Fibroblast of lung (primary cell): ENCODE results near the gene KRTAP5-1. TPM values are rescaled to one million over a fixed set of nuclear protein-coding genes. Genes with fewer than 3 reads are reported as not detected.
"Not testable (repeated sequence)": the region's sequence is repeated elsewhere in the genome, so short reads cannot be mapped to it uniquely, and the experiment has no call there.

Experiments used
- DNase-seq, 2 donors: peaks; one replicate each; pipeline versions ENCODE4 v3.0.0 to v3.0.0-alpha.2; 2010; ENCODE audit warnings: low read depth in 2 of 2
- H2AFZ ChIP-seq: 2 replicates; pipeline ENCODE4 v1.5.1; 2012; ENCODE audit warnings: low read length, control low read depth, inconsistent platforms
- H3K27ac ChIP-seq: 2 replicates; pipeline ENCODE4 v1.5.1; 2011; ENCODE audit warnings: low read length, control low read depth; ENCODE audit not compliant: insufficient read depth
- H3K27me3 ChIP-seq: 2 replicates; pipeline ENCODE4 v1.5.1; 2011; ENCODE audit warnings: mild to moderate bottlenecking, low read length; ENCODE audit not compliant: control insufficient read depth, insufficient read depth
- H3K36me3 ChIP-seq: 2 replicates; pipeline ENCODE4 v1.5.1; 2011; ENCODE audit warnings: low read length; ENCODE audit not compliant: control insufficient read depth, insufficient read depth
- H3K4me1 ChIP-seq: 2 replicates; pipeline ENCODE4 v1.5.1; 2011; ENCODE audit warnings: low read length; ENCODE audit not compliant: control insufficient read depth, insufficient read depth; ENCODE audit errors: extremely low read depth
- H3K4me2 ChIP-seq: 2 replicates; pipeline ENCODE4 v1.5.1; 2011; ENCODE audit warnings: low read length, control low read depth; ENCODE audit not compliant: insufficient read depth; ENCODE audit errors: extremely low read depth
- H3K4me3 ChIP-seq, 4 experiments: fragments of 200-600 bp in 1 of 4; sonication (generic) in 1 of 4; replicated peaks in 1 of 4; 2 replicates each; pipeline ENCODE4 v1.5.1; 2011 to 2016; ENCODE audit warnings: low read length in 4 of 4, low read depth in 3 of 4, mild to moderate bottlenecking in 3 of 4, control low read depth in 2 of 4, inconsistent platforms in 1 of 4, mixed read lengths in 1 of 4; ENCODE audit not compliant: insufficient read depth in 1 of 4; ENCODE audit errors: control extremely low read depth in 1 of 4
- H3K79me2 ChIP-seq: 2 replicates; pipeline ENCODE4 v1.5.1; 2012; ENCODE audit warnings: mild to moderate bottlenecking, low read length, inconsistent platforms; ENCODE audit not compliant: control insufficient read depth, insufficient read depth
- H3K9ac ChIP-seq: 2 replicates; pipeline ENCODE4 v1.5.1; 2011; ENCODE audit warnings: mild to moderate bottlenecking, low read length, control low read depth; ENCODE audit not compliant: insufficient read depth
- H3K9me3 ChIP-seq: 2 replicates; pipeline ENCODE4 v1.5.1; 2012; ENCODE audit warnings: low read depth, low read length; ENCODE audit not compliant: control insufficient read depth, insufficient read depth
- H4K20me1 ChIP-seq: 2 replicates; pipeline ENCODE4 v1.5.1; 2011; ENCODE audit warnings: low read length; ENCODE audit not compliant: control insufficient read depth, insufficient read depth; ENCODE audit errors: extremely low read depth
- EZH2 ChIP-seq: IDR thresholded peaks from 2 replicates; pipeline ENCODE4 v1.5.1; 2012; ENCODE audit warnings: low read length, control low read depth, mild to moderate bottlenecking; ENCODE audit errors: missing control alignments
- polyA plus RNA-seq, 2 donors: library from polyadenylated mRNA; depleted of rRNA in 1 of 2; stranded (reverse) in 1 of 2; unstranded in 1 of 2; fragments of >200 nt; gene quantifications; 2 replicates each; pipeline ENCODE4 v1.2.1, GENCODE V29; 2011 to 2012; ENCODE audit warnings: missing spikeins in 1 of 2
- total RNA-seq: library from RNA; depleted of rRNA; stranded (reverse); fragments of >200 nt; gene quantifications from 2 replicates; pipeline ENCODE4 v1.2.1, GENCODE V29; 2014
- TF ChIP-seq, protein P1 (sequence below), 2 donors: IDR thresholded peaks in 1 of 2; conservative IDR thresholded peaks in 1 of 2; 1 replicate in 1 of 2; 2 replicates in 1 of 2; pipeline ENCODE4 v1.5.1; 2011 to 2012; ENCODE audit warnings: low read length in 2 of 2, control low read depth in 1 of 2, inconsistent platforms in 1 of 2, low read depth in 1 of 2, mild to moderate bottlenecking in 1 of 2

The KRTAP5-1 gene
- total and polyA plus RNA-seq, 2 donors (not counting 1 experiment from before 2014, with no cell fraction given) = not detected

DNA sequence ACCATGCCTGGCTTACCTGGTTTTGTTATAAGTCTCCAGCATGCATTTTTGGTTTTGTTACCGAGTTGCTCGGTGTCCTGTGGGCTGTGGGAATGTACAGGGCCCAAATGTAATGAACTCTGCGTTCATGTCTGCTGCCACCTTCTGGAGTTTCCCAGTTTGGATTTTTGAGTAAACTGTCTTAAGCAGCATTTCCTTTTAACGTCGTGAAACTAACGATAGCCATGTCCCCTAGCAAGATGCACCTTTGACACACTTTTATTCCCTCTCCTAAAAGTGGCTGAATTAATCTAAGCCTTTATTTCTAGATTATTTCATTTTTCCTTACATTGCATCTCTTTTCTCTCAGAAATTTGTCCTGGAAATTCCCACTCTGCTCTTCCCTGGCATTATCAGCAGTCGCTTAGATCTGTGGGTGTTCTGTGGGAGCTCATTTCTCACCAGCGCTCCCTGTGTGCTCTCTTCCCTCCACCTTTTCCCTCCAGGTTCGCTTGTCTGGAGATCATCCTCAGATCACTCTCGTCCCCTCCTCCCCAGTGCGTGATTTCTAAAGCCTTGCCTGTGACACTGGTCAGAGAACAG, 11.0 kb upstream of the KRTAP5-1 start:
- not testable (repeated sequence) for H3K4me3 ChIP-seq, DNase-seq, H3K4me1 ChIP-seq, H3K4me2 ChIP-seq, H3K27ac ChIP-seq, H3K27me3 ChIP-seq, H2AFZ ChIP-seq, H3K9ac ChIP-seq, H4K20me1 ChIP-seq, H3K36me3 ChIP-seq, H3K9me3 ChIP-seq, H3K79me2 ChIP-seq
- TF ChIP-seq, protein P1, sequence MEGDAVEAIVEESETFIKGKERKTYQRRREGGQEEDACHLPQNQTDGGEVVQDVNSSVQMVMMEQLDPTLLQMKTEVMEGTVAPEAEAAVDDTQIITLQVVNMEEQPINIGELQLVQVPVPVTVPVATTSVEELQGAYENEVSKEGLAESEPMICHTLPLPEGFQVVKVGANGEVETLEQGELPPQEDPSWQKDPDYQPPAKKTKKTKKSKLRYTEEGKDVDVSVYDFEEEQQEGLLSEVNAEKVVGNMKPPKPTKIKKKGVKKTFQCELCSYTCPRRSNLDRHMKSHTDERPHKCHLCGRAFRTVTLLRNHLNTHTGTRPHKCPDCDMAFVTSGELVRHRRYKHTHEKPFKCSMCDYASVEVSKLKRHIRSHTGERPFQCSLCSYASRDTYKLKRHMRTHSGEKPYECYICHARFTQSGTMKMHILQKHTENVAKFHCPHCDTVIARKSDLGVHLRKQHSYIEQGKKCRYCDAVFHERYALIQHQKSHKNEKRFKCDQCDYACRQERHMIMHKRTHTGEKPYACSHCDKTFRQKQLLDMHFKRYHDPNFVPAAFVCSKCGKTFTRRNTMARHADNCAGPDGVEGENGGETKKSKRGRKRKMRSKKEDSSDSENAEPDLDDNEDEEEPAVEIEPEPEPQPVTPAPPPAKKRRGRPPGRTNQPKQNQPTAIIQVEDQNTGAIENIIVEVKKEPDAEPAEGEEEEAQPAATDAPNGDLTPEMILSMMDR (conservative IDR thresholded peaks at IDR 0.05 in 1 of 2, IDR thresholded peaks at IDR 0.05 in 1 of 2; ENCODE audit: low read depth in 1 of 2, low read length in 2 of 2) = peak in 1 of 2 donors; percentile 18

DNA sequence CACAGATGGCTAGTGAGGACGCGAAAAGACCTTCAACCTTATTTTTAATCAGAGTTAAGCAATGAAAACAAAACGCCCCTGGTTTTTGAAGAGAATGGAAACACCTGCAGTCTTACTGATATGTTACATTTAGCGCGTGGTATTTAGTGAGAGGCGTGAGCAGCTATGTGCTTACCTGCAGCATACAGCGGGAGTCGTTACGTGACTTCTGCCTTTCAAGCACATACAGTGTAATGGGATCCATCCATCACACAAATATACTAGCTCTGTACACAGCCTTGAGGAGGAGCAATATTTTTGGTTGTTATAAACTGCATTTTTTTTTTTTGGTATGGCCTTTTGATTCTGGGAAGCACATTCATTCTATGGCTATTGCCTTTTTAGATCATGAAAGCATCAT, 7.5 kb upstream of the KRTAP5-1 start:
- H3K36me3 ChIP-seq = no peaks in the 10 kb centered on the region

DNA sequence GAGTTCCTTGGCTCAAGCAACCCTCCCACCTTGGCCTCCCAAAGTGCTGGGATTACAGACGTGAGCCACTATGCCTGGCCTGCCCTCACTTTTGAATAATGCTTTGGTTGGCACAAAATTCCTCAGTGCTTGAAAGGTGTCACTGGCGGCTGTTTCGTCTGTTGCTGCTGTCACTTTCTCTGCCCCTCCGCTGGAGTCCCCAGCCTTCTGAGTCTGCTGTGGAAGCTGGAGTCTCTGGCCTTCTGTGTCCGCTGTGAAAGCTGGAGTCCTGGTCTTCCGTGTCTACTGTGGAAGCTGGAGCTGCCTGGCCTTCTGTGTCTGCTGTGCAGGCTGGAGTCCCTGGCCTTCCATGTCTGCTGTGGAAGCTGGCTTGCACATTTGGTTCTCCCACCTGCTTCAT, 4.9 kb upstream of the KRTAP5-1 start:
- H3K4me3 ChIP-seq = no peak overlapping the region

More for the DNA sequence above, 7.5 kb upstream of the KRTAP5-1 start:
- Histone ChIP-seq H3K9ac (no peak overlapping the region), H3K4me3 (no peak overlapping the region), H3K9me3 (no peaks in the 10 kb centered on the region), H3K27ac (no peak overlapping the region), H3K4me1 (no peaks in the 10 kb centered on the region), H2AFZ (no peak overlapping the region), H3K79me2 (no peaks in the 10 kb centered on the region), H4K20me1 (no peaks in the 10 kb centered on the region), H3K27me3 (peaks cover 9% of the 10 kb centered on the region), H3K4me2 (no peak overlapping the region)
- DNase-seq = no peak
- TF ChIP-seq, protein P1 (conservative IDR thresholded peaks at IDR 0.05 in 1 of 2, IDR thresholded peaks at IDR 0.05 in 1 of 2; ENCODE audit: low read depth in 1 of 2, low read length in 2 of 2) = no peak
- TF ChIP-seq EZH2 = no peak

DNA sequence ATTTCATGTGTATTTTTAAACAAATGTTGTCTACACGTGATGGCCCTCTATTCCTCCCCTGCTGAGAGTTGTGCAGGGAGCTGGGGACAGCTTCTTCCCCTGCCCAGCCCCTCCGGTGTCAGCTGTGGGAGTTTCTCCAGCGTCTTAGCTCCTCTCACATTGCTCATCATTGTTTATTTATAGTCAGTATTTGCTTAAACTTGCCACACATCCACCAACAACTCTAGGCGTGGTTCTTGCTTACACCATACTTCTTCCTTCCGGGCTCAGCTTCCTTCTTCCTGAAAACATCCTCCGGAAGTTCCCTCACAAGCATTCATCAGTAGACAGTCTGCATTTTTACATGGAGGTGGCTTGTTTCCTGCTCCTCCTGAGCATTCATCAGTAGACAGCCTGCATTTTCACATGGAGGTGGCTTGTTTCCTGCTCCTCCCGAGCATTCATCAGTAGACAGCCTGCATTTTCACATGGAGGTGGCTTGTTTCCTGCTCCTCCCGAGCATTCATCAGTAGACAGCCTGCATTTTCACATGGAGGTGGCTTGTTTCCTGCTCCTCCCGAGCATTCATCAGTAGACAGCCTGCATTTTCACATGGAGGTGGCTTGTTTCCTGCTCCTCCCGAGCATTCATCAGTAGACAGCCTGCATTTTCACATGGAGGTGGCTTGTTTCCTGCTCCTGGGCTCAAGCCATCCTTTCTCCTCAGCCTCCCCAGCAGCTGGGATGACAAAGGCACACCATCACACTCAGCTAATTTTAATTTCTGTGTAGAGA, 4.3 kb upstream of the KRTAP5-1 start:
- not testable (repeated sequence) for DNase-seq, H3K9ac ChIP-seq, H2AFZ ChIP-seq

More for the DNA sequence above, 4.9 kb upstream of the KRTAP5-1 start:
- Histone ChIP-seq H3K27ac (no peak overlapping the region), H2AFZ (no peak overlapping the region), H3K36me3 (no peaks in the 10 kb centered on the region), H3K9ac (no peak overlapping the region), H3K4me1 (no peaks in the 10 kb centered on the region), H3K9me3 (no peaks in the 10 kb centered on the region), H3K4me2 (no peak overlapping the region), H3K79me2 (no peaks in the 10 kb centered on the region), H4K20me1 (no peaks in the 10 kb centered on the region), H3K27me3 (peaks cover 6% of the 10 kb centered on the region)
- TF ChIP-seq, protein P1 (conservative IDR thresholded peaks at IDR 0.05 in 1 of 2, IDR thresholded peaks at IDR 0.05 in 1 of 2; ENCODE audit: low read depth in 1 of 2, low read length in 2 of 2) = no peak
- no peak for TF ChIP-seq EZH2
- DNase-seq = no peak

More for the DNA sequence above, 4.3 kb upstream of the KRTAP5-1 start:
- H3K36me3 ChIP-seq, H3K27ac ChIP-seq, H3K4me1 ChIP-seq, H3K4me2 ChIP-seq, H3K4me3 ChIP-seq, H4K20me1 ChIP-seq, H3K9me3 ChIP-seq, H3K27me3 ChIP-seq, H3K79me2 ChIP-seq: not testable (repeated sequence)
